Raji (cell line): ENCODE results near the gene DTD2.

ENCODE experiments used
- POLR2A ChIP-seq: IDR thresholded peaks from 2 replicates; pipeline ENCODE4 v1.6.1; 2011; ENCODE audit warnings: low read depth, low read length, control low read depth; ENCODE audit not compliant: insufficient read depth

DTD2 gene

GRCh38 chr14:31420319-31421111 is 36.8 kb downstream of the DTD2 start, which contains the start of gene HEATR5A:
Gene HEATR5A (minus strand): TSS chr14:31420550. CDS start chr14:31402975, 17,575 bp downstream.
- TF ChIP-seq POLR2A: peak; percentile 99

- TF ChIP-seq POLR2A: no peak
These were observed 37.4 kb downstream of the DTD2 start for GRCh38 chr14:31419967-31420318.

GRCh38 chr14:31419179-31419966 is 37.9 kb downstream of the DTD2 start:
- no peak for TF ChIP-seq POLR2A

GRCh38 chr14:31418440-31418839 is 38.9 kb downstream of the DTD2 start:
- TF ChIP-seq POLR2A: no peak

- no peak for TF ChIP-seq POLR2A
These were observed 43.0 kb downstream of the DTD2 start for GRCh38 chr14:31414190-31414833.

- no peak for TF ChIP-seq POLR2A
These were observed 46.0 kb downstream of the DTD2 start for GRCh38 chr14:31411218-31411727.

GRCh38 chr14:31410048-31410650 is 47.2 kb downstream of the DTD2 start:
- no peak for TF ChIP-seq POLR2A

- TF ChIP-seq POLR2A: no peak
These were observed 48.9 kb downstream of the DTD2 start for GRCh38 chr14:31408421-31408820.

GRCh38 chr14:31405599-31406232 is 51.6 kb downstream of the DTD2 start:
- TF ChIP-seq POLR2A: no peak

- no peak for TF ChIP-seq POLR2A
These were observed 52.2 kb downstream of the DTD2 start for GRCh38 chr14:31405106-31405505.

GRCh38 chr14:31403707-31404106 is 53.6 kb downstream of the DTD2 start:
- no peak for TF ChIP-seq POLR2A

- TF ChIP-seq POLR2A: no peak
These were observed 54.4 kb downstream of the DTD2 start for GRCh38 chr14:31402764-31403439.

GRCh38 chr14:31401369-31401932 is 55.9 kb downstream of the DTD2 start:
- no peak for TF ChIP-seq POLR2A
